Measurements from ENCODE around the gene CNGB1. TPM values are rescaled to one million over a fixed set of nuclear protein-coding genes. Genes with fewer than 3 reads are reported as not detected.

Gene CNGB1
- total RNA-seq, 1 experiment from 2014 or later: not detected

- ATAC-seq: no peak
- Histone ChIP-seq H3K9me3 (ENCODE audit: control insufficient read depth in 1 of 2, insufficient read depth in 1 of 2, low read depth in 1 of 2, low read length in 2 of 2) (no peaks in the 10 kb centered on the region), H3K36me3 (ENCODE audit: control insufficient read depth in 1 of 2, insufficient read depth in 2 of 2, low read length in 2 of 2) (no peaks in the 10 kb centered on the region), H3K4me2 (ENCODE audit: low read length) (no peak overlapping the region), H4K20me1 (ENCODE audit: insufficient read depth) (no peaks in the 10 kb centered on the region), H3K9ac (ENCODE audit: low read length) (no peak overlapping the region), H3K4me1 (ENCODE audit: control insufficient read depth in 1 of 2, insufficient read depth in 2 of 2, low read length in 2 of 2) (no peaks in the 10 kb centered on the region; a peak in 2 of 4 replicates), H2AFZ (ENCODE audit: low read depth, low read length, poor library complexity, severe bottlenecking) (no peak overlapping the region), H3K27ac (ENCODE audit: low read depth, low read length) (no peak overlapping the region), H3K27me3 (ENCODE audit: insufficient read depth, low read length) (no peaks in the 10 kb centered on the region), H3K79me2 (ENCODE audit: insufficient read depth, low read length) (no peaks in the 10 kb centered on the region), H3K9me2 (ENCODE audit: insufficient read depth) (no peaks in the 10 kb centered on the region), H3K4me3 (replicated peaks in 1 of 2; ENCODE audit: low read depth in 1 of 2, low read length in 2 of 2) (no peak overlapping the region)
- TF ChIP-seq POLR2A (IDR thresholded peaks at IDR 0.05; ENCODE audit: borderline replicate concordance, extremely low read depth, insufficient read depth, insufficient read length) (no peak), ZNF274 (IDR thresholded peaks at IDR 0.05; ENCODE audit: low read depth, low read length) (no peak), ZBTB33 (IDR thresholded peaks at IDR 0.05; ENCODE audit: extremely low read depth, insufficient replicate concordance, low read length) (no peak), RAD21 (IDR thresholded peaks at IDR 0.05; ENCODE audit: low read depth) (no peak), TCF7L2 (IDR thresholded peaks at IDR 0.05; ENCODE audit: borderline replicate concordance, extremely low read depth, insufficient read depth, insufficient read length) (no peak), CTCF (IDR thresholded peaks at IDR 0.05 in 2 of 3, conservative IDR thresholded peaks at IDR 0.05 in 1 of 3; ENCODE audit: borderline replicate concordance in 1 of 3, insufficient read depth in 1 of 3, low read depth in 2 of 3, low read length in 2 of 3) (no peak), SIN3A (IDR thresholded peaks at IDR 0.05; ENCODE audit: low read depth) (no peak), ZFX (IDR thresholded peaks at IDR 0.05) (no peak), JUND (IDR thresholded peaks at IDR 0.05) (no peak), CBX3 (IDR thresholded peaks at IDR 0.05; ENCODE audit: low read depth) (no peak), SRF (IDR thresholded peaks at IDR 0.05; ENCODE audit: low read depth) (no peak)
- no TSS peak for BruUV-seq (replicated peaks)
- RAD21 ChIA-PET (ENCODE audit: low non-redundant PET in 1 of 2, low total read pairs in 2 of 2, uncharacterized antibody in 2 of 2, unreplicated experiment in 2 of 2): no interaction called here
- POLR2A ChIA-PET: no interaction called here
- intact Hi-C loops (cut with micrococcal nuclease): no loop called here
- CTCF ChIA-PET: no interaction called here
- DNase-seq (ENCODE audit: low read depth, low spot score): no peak
Measured at GRCh38 chr16:57951204-57951960, 19.5 kb downstream of the CNGB1 start.

Data from HCT116 (cell line).